ENCODE results near the gene DRD4.

DRD4 gene

DNA sequence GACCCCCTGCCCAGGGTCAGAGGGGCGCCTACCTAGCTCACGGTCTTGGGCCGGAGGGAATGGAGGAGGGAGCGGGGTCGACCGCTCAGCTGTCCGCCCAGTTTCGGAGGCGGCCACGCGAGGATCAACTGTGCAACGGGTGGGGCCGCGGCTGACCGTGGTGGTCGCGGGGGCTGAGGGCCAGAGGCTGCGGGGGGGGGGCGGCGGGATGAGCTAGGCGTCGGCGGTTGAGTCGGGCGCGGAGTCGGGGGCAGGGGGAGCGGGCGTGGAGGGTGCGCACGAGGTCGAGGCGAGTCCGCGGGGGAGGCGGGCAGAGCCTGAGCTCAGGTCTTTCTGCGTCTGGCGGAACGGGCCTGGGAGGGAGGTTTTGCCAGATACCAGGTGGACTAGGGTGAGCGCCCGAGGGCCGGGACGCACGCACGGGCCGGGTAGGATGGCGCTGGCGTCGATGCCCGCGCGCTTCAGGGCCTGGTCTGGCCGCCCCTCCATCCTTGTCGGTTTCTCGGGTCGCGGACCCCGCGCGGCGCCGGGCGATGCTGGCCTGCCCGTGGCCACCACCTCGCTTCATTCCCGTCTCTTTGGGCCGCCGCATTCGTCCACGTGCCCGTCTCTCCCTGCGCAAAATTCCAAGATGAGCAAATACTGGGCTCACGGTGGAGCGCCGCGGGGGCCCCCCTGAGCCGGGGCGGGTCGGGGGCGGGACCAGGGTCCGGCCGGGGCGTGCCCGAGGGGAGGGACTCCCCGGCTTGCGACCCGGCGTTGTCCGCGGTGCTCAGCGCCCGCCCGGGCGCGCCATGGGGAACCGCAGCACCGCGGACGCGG, at the start of gene DRD4:
TSS of gene DRD4 (plus strand) at position 759 of the 822 bp plus-strand sequence. CDS start at position 795, 36 bp downstream.
- DNase-seq (ENCODE audit: low spot score): no peak

DNA sequence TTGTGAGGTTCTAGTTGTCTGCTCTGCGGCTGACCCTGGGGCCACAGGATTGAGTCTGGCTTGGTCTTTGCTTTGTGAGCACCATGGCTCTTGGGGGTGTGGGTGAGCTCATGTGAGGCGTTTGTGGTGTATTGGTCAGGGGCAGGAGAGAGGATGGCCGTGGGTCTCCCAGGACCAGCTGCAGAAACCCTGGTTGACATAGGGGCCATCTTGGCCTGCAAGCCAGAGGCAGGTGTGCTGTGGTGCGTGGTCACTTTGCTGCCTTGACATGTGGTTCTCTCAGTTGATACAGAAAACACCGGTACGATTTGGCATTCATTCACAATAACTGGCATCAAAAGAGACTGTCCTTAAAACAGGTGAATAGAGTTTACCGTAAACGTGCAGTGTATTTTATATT, 49.5 kb upstream of the DRD4 start:
- no peak for DNase-seq (ENCODE audit: low spot score)

DNA sequence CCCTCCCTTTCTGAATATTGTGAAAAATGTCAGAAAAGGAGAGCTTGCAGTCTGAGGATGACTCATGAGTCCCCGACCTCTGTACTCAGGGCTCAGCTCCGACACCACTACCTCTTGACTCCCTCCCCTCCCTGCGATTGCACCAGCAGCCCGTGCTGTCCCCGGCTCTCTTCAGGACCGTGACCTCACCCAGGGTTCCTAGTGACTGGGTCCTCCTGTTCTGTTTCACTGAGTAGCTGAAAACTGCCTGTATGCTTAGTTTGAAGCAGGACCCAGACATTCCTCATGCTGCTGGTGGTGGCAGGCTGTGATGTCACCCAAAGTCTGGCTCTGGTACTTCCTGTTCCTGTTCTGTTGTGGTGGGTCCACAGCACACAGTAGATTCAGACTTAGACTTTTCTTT, 49.1 kb upstream of the DRD4 start:
- DNase-seq (ENCODE audit: low spot score): no peak

DNA sequence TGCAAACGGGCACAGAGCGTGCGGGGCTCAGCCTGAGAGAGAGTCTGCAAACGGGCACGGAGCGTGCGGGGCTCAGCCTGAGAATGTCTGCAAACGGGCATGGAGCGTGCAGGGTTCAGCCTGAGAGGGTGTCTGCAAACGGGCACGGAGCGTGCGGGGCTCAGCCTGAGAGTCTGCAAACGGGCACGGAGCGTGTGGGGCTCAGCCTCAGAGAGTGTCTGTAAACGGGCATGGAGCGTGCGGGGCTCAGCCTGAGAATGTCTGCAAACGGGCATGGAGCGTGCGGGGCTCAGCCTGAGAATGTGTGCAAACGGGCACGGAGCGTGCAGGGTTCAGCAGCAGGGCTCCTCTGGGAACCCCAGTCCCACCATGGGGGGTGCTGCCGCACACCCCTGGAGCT, 47.3 kb upstream of the DRD4 start:
- DNase-seq (ENCODE audit: low spot score): no peak

DNA sequence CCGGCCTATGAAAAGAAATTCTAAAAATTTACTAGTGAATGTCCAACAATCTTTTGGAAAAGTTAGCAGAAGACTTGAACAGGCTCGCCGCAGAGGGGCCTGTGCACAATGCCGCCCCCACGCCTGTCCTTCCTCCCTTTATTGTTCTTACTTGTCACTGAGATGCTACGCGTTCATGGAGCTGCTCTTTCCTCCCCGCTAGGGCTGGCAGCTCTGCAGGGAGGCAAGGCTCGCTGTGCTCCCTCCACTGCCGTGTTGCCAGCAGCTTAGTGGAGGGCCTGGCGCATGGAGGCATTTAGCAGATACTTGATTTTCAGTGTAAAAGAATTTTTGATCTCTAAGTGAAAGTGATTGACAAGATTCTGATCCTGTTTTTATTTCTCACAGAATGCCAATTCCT, 46.1 kb upstream of the DRD4 start:
- no peak for DNase-seq (ENCODE audit: low spot score)

DNA sequence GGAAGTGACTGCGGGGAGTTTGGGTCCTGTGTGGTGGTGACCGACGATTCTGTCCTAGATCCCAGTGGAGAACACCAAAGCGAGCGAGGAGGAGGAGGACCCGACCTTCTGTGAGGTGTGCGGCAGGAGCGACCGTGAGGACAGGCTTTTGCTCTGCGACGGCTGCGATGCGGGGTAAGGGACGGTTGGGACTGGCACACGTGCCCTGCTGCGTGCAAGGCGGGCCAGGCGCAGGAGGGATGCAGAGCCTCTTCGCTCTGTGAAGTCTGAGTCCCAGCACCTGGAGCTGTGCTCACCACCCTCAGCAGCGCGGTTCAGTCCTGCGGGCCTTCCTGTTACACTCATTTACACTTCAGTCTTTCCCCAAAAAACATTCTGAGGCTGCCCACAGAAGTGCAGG, 44.6 kb upstream of the DRD4 start:
- no peak for DNase-seq (ENCODE audit: low spot score)

DNA sequence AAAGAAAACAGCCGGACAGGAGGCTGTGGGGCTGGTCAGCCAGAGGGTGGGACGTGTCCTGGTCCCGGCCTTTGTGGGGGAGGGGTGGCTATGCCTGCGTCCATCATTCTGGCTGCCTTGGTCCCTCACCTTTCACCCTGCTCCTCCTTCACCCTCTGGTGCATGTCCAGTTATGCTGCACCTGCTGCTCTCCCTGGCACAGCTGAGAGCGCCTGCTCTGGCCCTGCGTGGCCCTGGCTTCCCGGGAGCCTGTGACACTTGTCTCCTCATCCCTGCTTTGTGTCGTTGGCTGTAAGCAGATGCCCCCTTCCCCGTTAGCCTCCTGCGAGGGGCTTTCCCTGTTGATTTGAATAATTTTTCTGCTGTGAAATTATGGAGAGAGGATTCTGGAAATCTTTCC, 44.2 kb upstream of the DRD4 start:
- DNase-seq (ENCODE audit: low spot score): no peak

DNA sequence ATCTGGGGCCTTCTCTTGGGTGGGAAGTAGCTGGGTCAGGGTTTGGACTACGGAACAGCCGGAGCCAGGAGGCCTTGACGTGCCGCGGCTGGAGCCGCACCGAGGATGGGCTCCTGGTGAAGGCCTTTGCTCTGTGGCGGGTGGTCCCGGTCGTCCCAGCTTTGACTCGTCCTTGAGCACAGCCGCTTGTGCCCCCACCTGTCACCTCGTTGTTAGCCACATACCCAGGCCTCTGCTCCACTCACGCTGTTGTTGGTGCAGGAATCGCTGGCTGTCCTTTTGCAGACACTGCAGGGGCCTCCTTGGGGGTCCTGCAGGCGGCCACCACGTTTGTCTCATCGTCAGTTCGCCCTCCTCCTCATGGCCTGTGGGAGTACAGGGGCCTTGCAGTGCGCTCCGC, 43.7 kb upstream of the DRD4 start:
- DNase-seq (ENCODE audit: low spot score): no peak

DNA sequence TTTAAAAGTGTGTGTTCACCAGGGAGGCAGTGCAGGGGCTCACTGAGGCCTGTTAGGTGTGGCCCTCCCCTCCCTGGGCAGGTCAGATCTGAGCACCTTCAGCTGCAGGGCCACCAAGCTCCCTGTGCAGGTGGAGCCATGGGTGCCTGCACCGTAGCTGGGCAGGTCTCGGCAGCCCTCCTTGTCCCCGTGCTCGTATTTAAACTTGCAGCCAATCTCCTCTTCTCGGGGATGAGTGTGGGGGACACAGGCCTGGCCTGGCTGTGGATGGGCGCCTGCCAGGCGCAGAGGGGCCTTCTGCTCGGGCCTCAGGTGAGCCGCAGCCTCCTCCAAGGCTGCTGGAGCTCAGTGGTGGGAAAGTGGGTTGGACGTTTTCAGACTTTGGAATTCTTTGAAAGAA, 41.7 kb upstream of the DRD4 start:
- DNase-seq (ENCODE audit: low spot score): no peak

DNA sequence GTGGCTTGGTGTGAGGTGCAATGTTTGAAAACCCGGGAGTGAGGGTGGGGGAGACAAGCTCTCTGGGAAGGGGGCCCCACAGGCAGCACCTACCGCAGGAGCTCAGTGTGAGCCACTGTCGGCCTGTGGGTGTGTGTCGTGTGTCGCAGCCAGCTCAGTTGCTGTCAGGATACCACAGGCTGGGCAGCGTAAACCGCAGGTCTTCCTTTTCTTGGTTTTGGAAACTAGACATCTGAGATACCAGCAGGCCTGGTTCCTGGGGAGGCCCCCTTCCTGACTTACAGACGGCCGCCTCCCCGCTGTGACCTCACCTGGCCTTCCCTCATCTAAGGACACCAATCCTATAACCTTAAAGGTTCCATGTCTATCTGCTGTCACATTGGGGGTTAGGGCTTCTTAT, 40.7 kb upstream of the DRD4 start:
- no peak for DNase-seq (ENCODE audit: low spot score)

DNA sequence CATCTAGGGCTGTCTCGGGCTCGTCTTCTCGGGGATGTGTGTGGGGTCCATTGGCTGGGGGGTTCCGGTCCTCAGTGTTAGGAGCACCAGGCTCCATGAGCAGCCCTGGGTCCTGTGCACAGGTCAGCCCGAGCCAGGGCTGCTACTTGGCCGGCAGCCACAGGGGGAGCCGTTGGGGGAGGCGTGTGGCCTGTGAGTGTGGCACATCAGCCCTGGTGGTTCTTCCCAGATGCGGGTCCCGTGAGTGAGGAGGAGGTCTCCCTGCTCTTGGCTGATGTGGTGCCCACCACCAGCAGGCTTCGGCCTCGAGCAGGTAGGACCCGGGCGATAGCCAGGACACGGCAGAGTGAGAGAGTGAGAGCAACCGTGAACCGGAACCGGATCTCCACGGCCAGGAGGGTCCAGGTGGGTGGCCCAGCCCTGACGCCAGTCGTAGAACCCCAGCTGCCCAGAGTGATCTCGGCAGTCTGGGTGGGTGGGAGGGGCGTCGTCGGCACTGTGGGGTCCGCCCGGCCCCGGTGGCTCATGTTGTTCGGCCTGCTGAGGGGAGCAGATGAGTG, 39.8 kb upstream of the DRD4 start:
- DNase-seq (ENCODE audit: low spot score): no peak

DNA sequence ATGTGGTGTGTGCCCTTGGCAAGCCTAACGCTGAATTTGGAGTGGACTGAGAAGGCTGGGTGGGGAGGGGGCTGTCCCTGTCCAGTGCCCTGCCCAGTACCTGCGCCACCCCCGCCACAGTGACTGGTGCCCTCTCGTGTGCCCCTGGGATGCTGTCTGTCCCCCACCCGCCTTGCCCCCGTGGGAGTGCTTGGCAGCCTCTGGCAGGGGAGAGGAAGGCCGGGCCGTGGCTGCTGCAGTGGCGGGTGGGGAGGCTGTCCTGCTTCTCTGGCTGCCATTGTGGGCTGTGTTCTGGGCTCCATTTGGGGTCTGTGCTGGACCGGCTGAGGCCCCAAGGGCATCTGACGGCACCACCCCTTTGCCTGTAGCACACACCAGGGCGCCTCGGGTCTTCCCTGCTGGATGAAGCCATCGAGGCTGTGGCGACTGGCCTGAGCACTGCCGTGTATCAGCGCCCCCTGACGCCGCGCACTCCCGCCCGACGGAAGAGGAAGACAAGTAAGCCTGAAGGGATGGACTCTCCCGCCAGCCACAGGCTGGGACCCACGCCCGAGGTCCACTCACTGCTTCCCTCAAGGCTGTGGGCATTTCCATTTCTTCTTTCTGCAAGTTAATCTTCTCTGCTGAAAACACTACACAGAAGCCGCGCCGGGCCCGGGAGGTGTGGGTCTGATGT, 38.9 kb upstream of the DRD4 start:
- no peak for DNase-seq (ENCODE audit: low spot score)

DNA sequence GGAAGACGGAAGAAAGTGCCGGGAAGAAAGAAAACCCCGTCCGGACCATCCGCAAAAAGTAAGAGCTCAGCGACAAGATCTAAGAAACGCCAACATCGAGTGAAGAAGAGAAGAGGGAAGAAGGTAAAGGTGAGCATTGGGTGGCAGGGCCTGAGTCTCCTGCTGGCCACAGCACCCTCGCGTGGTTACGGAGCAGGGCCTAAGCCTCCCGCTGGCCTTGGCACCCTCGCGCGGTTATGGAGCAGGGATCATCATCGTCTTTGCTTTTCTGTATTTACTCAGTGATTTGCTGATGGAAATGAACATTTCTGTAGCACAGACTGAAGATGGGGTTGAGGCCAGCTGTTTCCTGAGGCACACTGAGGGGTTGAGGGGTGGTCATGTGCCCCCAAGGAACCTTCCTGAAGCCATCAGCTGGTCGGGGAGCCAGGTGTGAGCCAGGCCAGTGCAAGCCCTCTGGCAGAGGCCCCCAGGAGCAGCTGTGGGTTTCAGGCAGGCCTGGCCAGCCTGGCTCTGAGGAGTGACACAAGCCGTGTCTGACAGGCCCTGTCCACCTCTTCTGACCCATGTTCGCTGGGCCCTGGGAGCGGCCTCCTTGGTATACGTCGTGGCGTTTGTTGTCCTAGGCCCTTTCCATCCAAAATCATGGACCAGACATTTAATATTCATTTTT, 35.4 kb upstream of the DRD4 start:
- no peak for DNase-seq (ENCODE audit: low spot score)

DNA sequence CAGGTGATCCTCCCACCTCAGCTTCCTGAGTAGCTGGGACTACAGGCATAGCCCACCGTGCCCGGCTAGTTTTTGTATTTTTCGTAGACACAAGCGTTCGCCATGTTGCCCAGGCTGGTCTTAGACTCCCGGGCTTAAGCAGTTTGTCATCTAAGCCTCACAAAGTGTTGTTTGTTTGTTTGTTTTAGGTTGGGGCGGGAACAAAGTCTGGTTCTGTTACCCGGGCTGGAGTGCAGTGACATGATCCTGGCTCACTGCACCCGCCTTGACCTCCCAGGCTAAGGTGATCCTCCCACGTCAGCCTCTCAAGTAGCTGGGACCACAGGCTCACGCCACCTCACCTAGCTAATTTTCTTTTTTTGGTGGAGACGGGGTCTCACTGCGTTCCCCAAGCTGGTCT, 33.9 kb upstream of the DRD4 start:
- DNase-seq (ENCODE audit: low spot score): no peak

DNA sequence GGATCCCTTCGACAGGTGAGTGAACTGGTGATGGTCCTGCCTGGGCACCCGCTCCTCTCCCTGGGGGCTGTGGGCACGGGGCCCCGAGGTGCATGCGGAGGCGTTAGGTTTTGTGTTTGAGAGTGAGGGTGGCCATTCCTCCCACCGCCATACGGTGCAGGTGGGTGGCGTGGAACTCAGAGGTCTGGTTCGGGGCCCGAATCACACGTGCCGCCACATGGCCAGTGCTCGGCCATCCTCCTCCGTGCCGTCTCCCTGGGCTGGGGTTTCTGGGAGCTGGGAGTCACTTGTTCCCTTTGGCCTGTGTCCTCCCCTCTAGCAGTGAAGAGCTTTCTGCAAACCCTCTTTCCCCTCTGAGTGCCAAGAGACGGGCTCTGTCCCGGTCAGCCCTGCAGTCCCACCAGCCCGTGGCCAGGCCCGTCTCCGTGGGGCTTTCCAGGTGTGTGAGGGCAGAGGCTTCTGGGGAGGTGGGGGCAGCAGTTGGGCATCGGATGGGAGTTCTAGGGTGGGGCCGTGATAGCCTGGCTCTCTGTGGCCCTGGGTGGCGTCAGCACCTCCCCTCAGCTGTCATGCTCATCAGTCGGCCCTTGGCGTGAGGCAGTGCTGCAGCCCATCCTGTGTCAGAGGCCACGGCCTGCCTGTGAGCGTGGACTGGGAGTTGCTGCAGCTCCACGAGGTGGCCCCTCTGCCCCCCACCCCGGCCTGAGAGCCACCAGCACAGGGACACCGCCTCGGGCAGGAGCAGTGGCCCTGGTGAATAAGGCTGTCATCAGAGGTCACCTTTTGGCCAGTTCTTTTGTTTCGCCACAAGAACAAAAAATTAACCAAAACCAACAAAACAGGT, 31.6 kb upstream of the DRD4 start:
- DNase-seq (ENCODE audit: low spot score): no peak

DNA sequence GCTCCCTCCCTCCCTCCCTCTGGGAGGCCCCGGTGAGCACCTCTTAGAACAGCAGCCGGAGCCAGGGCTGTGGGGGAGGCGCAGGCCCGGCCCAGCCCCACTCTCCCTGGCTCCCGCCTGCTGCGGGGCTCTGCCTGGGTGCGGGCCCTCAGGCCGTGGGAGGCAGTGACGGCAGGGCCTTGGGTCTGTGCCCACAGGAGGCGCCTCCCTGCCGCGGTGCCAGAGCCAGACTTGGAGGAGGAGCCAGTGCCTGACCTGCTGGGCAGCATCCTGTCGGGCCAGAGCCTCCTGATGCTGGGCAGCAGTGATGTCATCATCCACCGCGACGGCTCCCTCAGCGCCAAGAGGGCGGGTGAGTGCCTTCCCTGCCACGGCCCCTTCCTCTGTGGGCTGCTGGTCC, 30.8 kb upstream of the DRD4 start:
- no peak for DNase-seq (ENCODE audit: low spot score)

DNA sequence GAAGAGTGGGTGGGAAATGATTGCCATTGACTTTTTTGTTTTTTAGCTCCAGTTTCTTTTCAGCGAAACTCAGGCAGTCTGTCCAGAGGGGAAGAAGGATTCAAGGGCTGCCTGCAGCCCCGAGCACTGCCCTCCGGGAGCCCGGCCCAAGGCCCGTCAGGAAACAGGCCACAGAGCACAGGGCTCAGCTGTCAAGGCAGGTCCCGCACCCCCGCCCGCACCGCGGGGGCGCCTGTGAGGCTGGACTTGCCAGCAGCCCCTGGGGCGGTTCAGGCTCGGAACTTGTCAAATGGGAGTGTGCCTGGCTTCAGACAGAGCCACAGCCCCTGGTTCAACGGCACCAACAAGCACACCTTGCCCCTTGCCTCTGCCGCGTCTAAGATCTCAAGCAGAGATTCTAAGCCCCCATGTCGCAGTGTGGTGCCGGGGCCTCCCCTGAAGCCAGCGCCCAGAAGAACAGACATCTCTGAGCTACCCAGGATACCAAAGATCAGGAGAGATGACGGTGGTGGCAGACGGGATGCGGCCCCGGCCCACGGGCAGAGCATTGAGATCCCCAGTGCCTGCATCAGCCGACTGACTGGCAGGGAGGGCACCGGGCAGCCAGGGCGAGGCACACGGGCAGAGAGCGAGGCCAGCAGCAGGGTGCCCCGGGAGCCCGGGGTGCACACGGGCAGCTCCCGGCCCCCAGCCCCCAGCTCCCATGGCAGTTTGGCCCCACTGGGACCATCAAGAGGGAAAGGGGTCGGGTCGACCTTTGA, 29.9 kb upstream of the DRD4 start:
- DNase-seq (ENCODE audit: low spot score): no peak

DNA sequence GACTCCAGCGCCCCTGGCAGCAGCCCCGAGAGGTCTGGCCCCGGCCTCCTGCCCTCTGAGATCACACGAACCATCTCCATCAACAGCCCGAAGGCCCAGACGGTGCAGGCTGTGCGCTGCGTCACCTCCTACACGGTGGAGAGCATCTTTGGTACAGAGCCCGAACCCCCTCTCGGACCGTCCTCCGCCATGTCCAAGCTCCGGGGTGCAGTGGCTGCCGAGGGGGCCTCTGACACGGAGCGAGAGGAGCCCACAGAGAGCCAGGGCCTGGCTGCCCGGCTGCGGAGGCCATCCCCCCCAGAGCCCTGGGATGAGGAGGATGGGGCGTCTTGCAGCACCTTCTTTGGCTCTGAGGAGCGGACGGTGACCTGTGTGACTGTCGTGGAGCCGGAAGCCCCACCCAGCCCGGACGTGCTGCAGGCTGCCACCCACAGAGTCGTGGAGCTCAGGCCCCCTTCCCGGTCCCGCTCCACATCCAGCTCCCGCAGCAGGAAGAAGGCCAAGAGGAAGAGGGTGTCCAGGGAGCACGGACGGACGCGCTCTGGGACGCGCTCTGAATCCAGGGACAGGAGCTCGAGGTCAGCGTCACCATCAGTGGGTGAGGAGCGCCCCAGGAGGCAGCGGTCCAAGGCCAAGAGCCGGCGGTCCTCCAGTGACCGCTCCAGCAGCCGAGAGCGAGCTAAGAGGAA, 29.0 kb upstream of the DRD4 start:
- DNase-seq (ENCODE audit: low spot score): no peak

DNA sequence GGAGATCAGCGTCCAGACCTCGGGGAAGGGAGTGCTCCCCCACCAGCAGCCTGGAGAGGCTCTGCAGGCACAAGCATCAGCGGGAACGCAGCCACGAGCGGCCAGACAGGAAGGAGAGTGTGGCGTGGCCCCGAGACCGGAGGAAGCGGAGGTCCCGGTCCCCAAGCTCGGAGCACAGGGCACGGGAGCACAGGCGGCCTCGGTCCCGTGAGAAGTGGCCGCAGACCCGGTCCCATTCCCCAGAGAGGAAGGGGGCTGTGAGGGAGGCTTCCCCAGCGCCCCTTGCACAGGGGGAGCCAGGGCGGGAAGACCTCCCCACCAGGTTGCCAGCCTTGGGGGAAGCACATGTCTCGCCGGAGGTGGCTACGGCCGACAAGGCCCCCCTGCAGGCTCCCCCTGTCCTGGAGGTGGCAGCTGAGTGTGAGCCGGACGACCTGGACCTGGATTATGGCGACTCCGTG, 28.2 kb upstream of the DRD4 start:
- no peak for DNase-seq (ENCODE audit: low spot score)

DNA sequence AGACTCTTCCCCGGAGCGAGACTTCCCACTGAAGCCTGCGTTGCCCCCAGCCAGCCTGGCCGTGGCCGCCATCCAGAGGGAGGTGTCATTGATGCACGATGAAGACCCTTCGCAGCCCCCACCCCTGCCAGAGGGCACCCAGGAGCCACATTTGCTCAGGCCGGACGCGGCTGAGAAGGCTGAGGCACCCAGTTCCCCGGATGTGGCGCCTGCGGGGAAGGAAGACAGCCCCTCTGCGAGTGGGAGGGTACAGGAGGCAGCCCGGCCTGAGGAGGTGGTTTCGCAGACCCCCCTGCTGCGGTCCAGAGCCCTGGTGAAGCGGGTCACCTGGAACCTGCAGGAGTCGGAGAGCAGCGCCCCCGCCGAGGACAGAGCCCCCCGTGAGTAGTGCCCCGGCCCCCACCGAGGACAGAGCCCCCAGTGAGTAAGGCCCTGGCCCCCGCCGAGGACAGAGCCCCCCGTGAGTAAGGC, 27.7 kb upstream of the DRD4 start:
- no peak for DNase-seq (ENCODE audit: low spot score)

Data from NAMALWA (cell line).